A549 (cell line): ENCODE data around the gene RIC3. TPM values are rescaled to one million over a fixed set of nuclear protein-coding genes. Genes with fewer than 3 reads are reported as not detected.

Experiments
- ATAC-seq, 2 experiments: fragments of 200-7000 bp in 1 of 2; fragments of >200 bp in 1 of 2; cut with Nextera tagmentation in 1 of 2; cut with Tn5 transposase in 1 of 2; 3 replicates each; pipeline versions ENCODE4 v1.8.0 to v1.9.1; 2018 to 2020; ENCODE audit warnings: mild to moderate bottlenecking in 1 of 2, moderate library complexity in 1 of 2
- CTCF ChIA-PET: fragments of 300-600 bp; sonication (Branson Sonifier 250); formaldehyde crosslinking; extraction: SDS; loops from one replicate; lab custom pipeline; 2021; ENCODE audit warnings: antibody characterized with exemption, inconsistent platforms; lab: Yijun Ruan, JAX
- POLR2A ChIA-PET: fragments of 350-600 bp; formaldehyde crosslinking; extraction: SDS; loops from one replicate; lab custom pipeline; 2021; ENCODE audit warnings: antibody characterized with exemption, inconsistent platforms; lab: Yijun Ruan, JAX
- DNase-seq, 2 experiments: peaks; one replicate each; pipeline versions ENCODE4 v3.0.0 to v3.0.0-alpha.2; 2011 to 2016; ENCODE audit warnings: low read depth in 1 of 2, low spot score in 1 of 2
- FAIRE-seq: peaks from 2 replicates; lab custom pipeline; 2011; peaks lifted over from hg19 to GRCh38; lab: Jason Lieb, UNC
- H3K27ac ChIP-seq, 2 experiments: fragments of >200 bp; sonication (Bioruptor Twin); formaldehyde crosslinking; 3 replicates each; pipeline ENCODE4 v1.5.1; 2016 to 2017
- H3K4me1 ChIP-seq: fragments of >200 bp; sonication (Bioruptor Twin); formaldehyde crosslinking; 3 replicates; pipeline ENCODE4 v1.6.1; 2016
- H3K4me2 ChIP-seq: fragments of >200 bp; sonication (Bioruptor Twin); formaldehyde crosslinking; 3 replicates; pipeline ENCODE4 v1.6.1; 2016
- H3K4me3 ChIP-seq: fragments of >200 bp; sonication (Bioruptor Twin); formaldehyde crosslinking; 3 replicates; pipeline ENCODE4 v1.5.1; 2016
- H3K9me3 ChIP-seq: fragments of >200 bp; sonication (Bioruptor Twin); formaldehyde crosslinking; 3 replicates; pipeline ENCODE4 v1.6.1; 2016
- BCL3 ChIP-seq: fragments of >200 bp; sonication (Bioruptor Twin); formaldehyde crosslinking; IDR thresholded peaks from 3 replicates; pipeline ENCODE4 v1.6.1; 2016
- BHLHE40 ChIP-seq: IDR thresholded peaks from 2 replicates; pipeline ENCODE4 v1.6.1; 2012; ENCODE audit warnings: low read depth, low read length, inconsistent platforms
- CEBPB ChIP-seq, 2 experiments: fragments of >200 bp in 1 of 2; sonication (Bioruptor Twin) in 1 of 2; formaldehyde crosslinking in 1 of 2; IDR thresholded peaks; 2 replicates each; pipeline ENCODE4 v1.6.1; 2012 to 2016
- CHD2 ChIP-seq: fragments of 150-350 bp; IDR thresholded peaks from 2 replicates; pipeline ENCODE4 v1.6.1; 2014; ENCODE audit warnings: low read length; ENCODE audit not compliant: partially characterized antibody
- CHD4 ChIP-seq: fragments of 200-600 bp; sonication (generic); IDR thresholded peaks from 2 replicates; pipeline ENCODE4 v1.6.1; 2016; ENCODE audit warnings: antibody characterized with exemption, mild to moderate bottlenecking, borderline replicate concordance
- EHMT2 ChIP-seq: fragments of 200-600 bp; sonication (generic); IDR thresholded peaks from 2 replicates; pipeline ENCODE4 v1.6.1; 2016; ENCODE audit warnings: antibody characterized with exemption, low read depth, mild to moderate bottlenecking, moderate library complexity
- ELK1 ChIP-seq: fragments of 150-350 bp; IDR thresholded peaks from 2 replicates; pipeline ENCODE4 v1.6.1; 2014; ENCODE audit warnings: low read depth, mild to moderate bottlenecking, low read length
- EP300 ChIP-seq, 2 experiments: fragments of >200 bp; sonication (Bioruptor Twin); formaldehyde crosslinking; IDR thresholded peaks; 2 replicates in 1 of 2; 3 replicates in 1 of 2; pipeline ENCODE4 v1.6.1; 2016 to 2017
- FOSL2 ChIP-seq, 2 experiments: fragments of 450-650 bp in 1 of 2; fragments of >200 bp in 1 of 2; sonication (Bioruptor Twin) in 1 of 2; formaldehyde crosslinking; IDR thresholded peaks; 2 replicates each; pipeline versions ENCODE4 v1.5.0 to v1.6.1; 2016 to 2020; ENCODE audit warnings: mild to moderate bottlenecking in 1 of 2, moderate library complexity in 1 of 2
- HDAC2 ChIP-seq: fragments of 200-600 bp; sonication (generic); IDR thresholded peaks from 2 replicates; pipeline ENCODE4 v1.6.1; 2016
- HES2 ChIP-seq: fragments of >200 bp; sonication (Bioruptor Twin); formaldehyde crosslinking; IDR thresholded peaks from 2 replicates; pipeline ENCODE4 v1.6.1; 2016
- JUN ChIP-seq, 2 experiments: fragments of >200 bp; sonication (Bioruptor Twin); formaldehyde crosslinking; IDR thresholded peaks; 2 replicates in 1 of 2; 3 replicates in 1 of 2; pipeline ENCODE4 v1.6.1; 2016 to 2017
- KDM1A ChIP-seq: fragments of 200-600 bp; sonication (generic); IDR thresholded peaks from 2 replicates; pipeline ENCODE4 v1.6.1; 2016; ENCODE audit warnings: low read depth, mild to moderate bottlenecking
- NFE2L2 ChIP-seq: fragments of 150-350 bp; conservative IDR thresholded peaks from 2 replicates; pipeline ENCODE4 v1.6.1; 2014; ENCODE audit warnings: low read length
- NR3C1 ChIP-seq: fragments of >200 bp; sonication (Bioruptor Twin); formaldehyde crosslinking; IDR thresholded peaks from 3 replicates; pipeline ENCODE4 v1.6.1; 2017
- RAD21 ChIP-seq, 2 experiments: fragments of >200 bp in 1 of 2; sonication (Bioruptor Twin) in 1 of 2; formaldehyde crosslinking in 1 of 2; IDR thresholded peaks in 1 of 2; conservative IDR thresholded peaks in 1 of 2; 2 replicates in 1 of 2; 3 replicates in 1 of 2; pipeline ENCODE4 v1.6.1; 2012 to 2018; ENCODE audit warnings: inconsistent platforms in 1 of 2
- RCOR1 ChIP-seq: fragments of 150-350 bp; IDR thresholded peaks from 2 replicates; pipeline ENCODE4 v1.6.1; 2014; ENCODE audit warnings: antibody characterized with exemption, low read length, low read depth
- SMC3 ChIP-seq: fragments of >200 bp; sonication (Bioruptor Twin); formaldehyde crosslinking; IDR thresholded peaks from 3 replicates; pipeline ENCODE4 v1.6.1; 2018; ENCODE audit warnings: inconsistent platforms
- USF2 ChIP-seq: fragments of 450-650 bp; IDR thresholded peaks from 2 replicates; pipeline ENCODE4 v1.6.1; 2014; ENCODE audit warnings: antibody characterized with exemption
- ZNF302 ChIP-seq: fragments of 250-450 bp; sonication (Bioruptor Pico); IDR thresholded peaks from 2 replicates; pipeline ENCODE4 v1.9.0; 2021; ENCODE audit warnings: inconsistent platforms, mild to moderate bottlenecking, moderate library complexity
- WGBS: methylation state at CpG from one replicate; pipeline ENCODE4 v1.1.6; 2017; ENCODE audit errors: missing lambda C conversion rate; 5-methylcytosine and 5-hydroxymethylcytosine counted together
- polyA plus RNA-seq, 4 experiments: library from polyadenylated mRNA; depleted of rRNA in 3 of 4; stranded (reverse); fragments of >200 nt; fragmentation: RNase III in 1 of 4; extraction: RNeasy Plus Mini Kit Qiagen cat#74134 plus additional on column Dnase treatment in 1 of 4; gene quantifications; 2 replicates in 3 of 4; 3 replicates in 1 of 4; pipeline ENCODE4 v1.2.3, GENCODE V29; 2011 to 2017

The RIC3 gene
- polyA plus RNA-seq, 2 of the 4 experiments (the other 2 are of a cell fraction), result 1.7 to 3.2 TPM

GRCh38 chr11:8203414-8203715, 34.5 kb upstream of the RIC3 start:
- no peak overlapping the region for H3K27ac ChIP-seq
- FAIRE-seq (no peak), ATAC-seq (no peak), DNase-seq (no peak)
- TF ChIP-seq ZNF302, result no peak
- ChIA-PET POLR2A (no interaction called here), CTCF (interaction anchor here (1.2 to 7.6 kb wide), 6 partner anchors 9 to 60 kb away, joined by 3 to 70 read pairs (median 8); partner anchors contain the start of gene LMO1)
- H3K9me3 ChIP-seq, result no peaks in the 10 kb centered on the region
- H3K4me3 ChIP-seq, result no peak overlapping the region
- no peak overlapping the region for H3K4me2 ChIP-seq
- no peaks in the 10 kb centered on the region for H3K4me1 ChIP-seq
- WGBS, result 0% methylated on average over 1 of the region's 2 CpGs

GRCh38 chr11:8202516-8203413, 33.9 kb upstream of the RIC3 start:
- WGBS, result 61% methylated on average over 11 of the region's 11 CpGs
- ChIA-PET POLR2A (no interaction called here), CTCF (interaction anchor here (1.2 to 7.6 kb wide), 6 partner anchors 8 to 364 kb away, joined by 3 to 70 read pairs (median 8); partner anchors contain the start of gene LMO1)
- ATAC-seq (no peak), DNase-seq (no peak), FAIRE-seq (no peak)
- Histone ChIP-seq H3K27ac (no peak overlapping the region), H3K4me3 (no peak overlapping the region), H3K4me1 (no peaks in the 10 kb centered on the region), H3K4me2 (no peak overlapping the region), H3K9me3 (no peaks in the 10 kb centered on the region)
- no peak for TF ChIP-seq EHMT2
- no peak for TF ChIP-seq FOSL2 (IDR thresholded peaks at IDR 0.05)
- TF ChIP-seq FOSL2 (CRISPR knock-in tag; IDR thresholded peaks at IDR 0.05), result no peak
- TF ChIP-seq SMC3, result no peak
- TF ChIP-seq EP300 (IDR thresholded peaks at IDR 0.05), result no peak
- no peak for TF ChIP-seq CEBPB (IDR thresholded peaks at IDR 0.05)
- TF ChIP-seq HDAC2, result no peak
- no peak for TF ChIP-seq JUN (IDR thresholded peaks at IDR 0.05)
- TF ChIP-seq CHD2, result no peak
- no peak for TF ChIP-seq BCL3
- no peak for TF ChIP-seq ELK1
- no peak for TF ChIP-seq RCOR1
- no peak for TF ChIP-seq RAD21 (conservative IDR thresholded peaks at IDR 0.05 in 1 of 2, IDR thresholded peaks at IDR 0.05 in 1 of 2)
- TF ChIP-seq NFE2L2, result no peak
- no peak for TF ChIP-seq BHLHE40
- TF ChIP-seq ZNF302, result no peak
- TF ChIP-seq HES2, result no peak
- no peak for TF ChIP-seq NR3C1
- TF ChIP-seq USF2, result no peak

DNA sequence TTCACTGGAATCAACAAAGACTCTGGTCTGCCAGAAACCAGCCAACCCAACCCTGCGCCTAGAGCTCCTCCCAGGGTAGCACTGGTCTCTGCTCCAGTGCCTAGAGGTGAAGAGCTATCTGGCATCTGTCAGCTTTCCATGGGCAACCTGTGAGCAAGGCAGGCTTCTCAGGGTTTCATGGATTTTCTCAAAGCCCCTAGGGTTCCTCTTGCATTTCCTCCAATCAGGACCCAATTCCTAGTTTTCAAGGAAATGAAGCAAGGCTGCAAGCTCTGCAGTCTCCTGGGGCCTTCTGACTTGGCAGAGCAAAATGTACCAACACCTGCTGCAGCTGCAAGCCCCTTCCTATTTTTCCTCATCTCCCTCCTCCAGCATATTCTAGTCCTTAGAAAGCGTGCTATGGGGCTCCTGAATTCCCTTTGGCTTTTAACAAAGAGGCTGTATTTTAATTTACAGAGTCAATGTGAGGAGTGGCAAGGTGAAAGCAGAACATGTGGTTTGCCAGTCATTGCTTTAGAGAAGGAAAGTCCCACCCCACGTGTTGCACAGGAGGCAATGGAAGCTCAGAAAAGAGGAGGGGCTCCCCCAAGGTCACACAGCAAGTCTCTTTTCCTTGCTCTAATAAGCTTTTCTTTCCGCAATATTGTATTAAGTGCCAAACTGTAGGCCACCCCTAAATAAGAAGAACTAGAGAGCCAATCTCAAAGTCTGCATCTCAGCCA, 33.0 kb upstream of the RIC3 start:
- Histone ChIP-seq H3K4me3 (no peak overlapping the region), H3K4me2 (no peak overlapping the region), H3K9me3 (no peaks in the 10 kb centered on the region)
- WGBS, result 17% methylated on average over 4 of the region's 4 CpGs
- ChIA-PET POLR2A (no interaction called here), CTCF (interaction anchor here (0.9 to 7.6 kb wide), 4 partner anchors 7 to 365 kb away, joined by 3 to 70 read pairs (median 6); partner anchors contain the start of gene LMO1)
- FAIRE-seq, result no peak
- TF ChIP-seq CHD4, result no peak
- no peak for TF ChIP-seq KDM1A
- TF ChIP-seq, all 56 proteins: peak for 0
- Histone ChIP-seq H3K4me1 (no peaks in the 10 kb centered on the region), H3K27ac (no peak overlapping the region)
- no peak for ATAC-seq
- DNase-seq, result no peak
